HEK293T (cell line): ENCODE data around the gene LCLAT1.

Source experiments
- CTCF ChIA-PET: fragments of 350-600 bp; formaldehyde crosslinking; extraction: SDS; loops from one replicate; lab custom pipeline; 2021; ENCODE audit warnings: antibody characterized with exemption, inconsistent platforms; lab: Yijun Ruan, JAX
- POLR2A ChIA-PET: fragments of 350-600 bp; formaldehyde crosslinking; extraction: SDS; loops from one replicate; lab custom pipeline; 2020; ENCODE audit warnings: antibody characterized with exemption, inconsistent platforms; lab: Yijun Ruan, JAX
- DNase-seq: peaks from one replicate; pipeline ENCODE4 v3.0.0; 2012; ENCODE audit warnings: mixed read lengths; ENCODE audit errors: extremely low spot score
- ARNT ChIP-seq: fragments of 450-650 bp; IDR thresholded peaks from 2 replicates; pipeline ENCODE4 v1.6.1; 2017; ENCODE audit warnings: mild to moderate bottlenecking
- BHLHE40 ChIP-seq: fragments of 450-650 bp; IDR thresholded peaks from 2 replicates; pipeline ENCODE4 v1.6.1; 2016; ENCODE audit warnings: mild to moderate bottlenecking, moderate library complexity, borderline replicate concordance
- CTBP1 ChIP-seq: fragments of 450-650 bp; IDR thresholded peaks from 2 replicates; pipeline ENCODE4 v1.6.1; 2016; ENCODE audit warnings: borderline replicate concordance
- ELF4 ChIP-seq: fragments of 450-650 bp; IDR thresholded peaks from 2 replicates; pipeline ENCODE4 v1.6.1; 2017; ENCODE audit warnings: antibody characterized with exemption
- FOXA1 ChIP-seq: fragments of 450-650 bp; IDR thresholded peaks from 2 replicates; pipeline ENCODE4 v1.6.1; 2016; ENCODE audit warnings: mild to moderate bottlenecking
- FOXK2 ChIP-seq: fragments of 450-650 bp; IDR thresholded peaks from 2 replicates; pipeline ENCODE4 v1.6.1; 2016; ENCODE audit warnings: mild to moderate bottlenecking
- FOXM1 ChIP-seq: fragments of 450-650 bp; IDR thresholded peaks from 2 replicates; pipeline ENCODE4 v1.6.1; 2017; ENCODE audit warnings: mild to moderate bottlenecking, borderline replicate concordance
- HDGF ChIP-seq: fragments of 450-650 bp; IDR thresholded peaks from 2 replicates; pipeline ENCODE4 v1.6.1; 2017; ENCODE audit warnings: antibody characterized with exemption, borderline replicate concordance
- L3MBTL2 ChIP-seq: fragments of 450-650 bp; conservative IDR thresholded peaks from 2 replicates; pipeline ENCODE4 v1.6.1; 2016; ENCODE audit warnings: mild to moderate bottlenecking
- LEF1 ChIP-seq: fragments of 450-650 bp; IDR thresholded peaks from 2 replicates; pipeline ENCODE4 v1.6.1; 2017; ENCODE audit warnings: mild to moderate bottlenecking, borderline replicate concordance
- NFRKB ChIP-seq: fragments of 450-650 bp; IDR thresholded peaks from 2 replicates; pipeline ENCODE4 v1.6.1; 2016; ENCODE audit warnings: mild to moderate bottlenecking, moderate library complexity
- SP1 ChIP-seq: fragments of 450-650 bp; IDR thresholded peaks from 2 replicates; pipeline ENCODE4 v1.6.1; 2017
- SUZ12 ChIP-seq: fragments of 450-650 bp; IDR thresholded peaks from 2 replicates; pipeline ENCODE4 v1.6.1; 2016; ENCODE audit warnings: mild to moderate bottlenecking
- TARDBP ChIP-seq: fragments of 450-650 bp; IDR thresholded peaks from 2 replicates; pipeline ENCODE4 v1.6.1; 2016
- ZNF384 ChIP-seq: fragments of 450-650 bp; IDR thresholded peaks from 2 replicates; pipeline ENCODE4 v1.6.1; 2016
- TF ChIP-seq, protein P1 (sequence below): fragments of 450-650 bp; IDR thresholded peaks from 2 replicates; pipeline ENCODE4 v1.6.1; 2016

The LCLAT1 gene

DNA sequence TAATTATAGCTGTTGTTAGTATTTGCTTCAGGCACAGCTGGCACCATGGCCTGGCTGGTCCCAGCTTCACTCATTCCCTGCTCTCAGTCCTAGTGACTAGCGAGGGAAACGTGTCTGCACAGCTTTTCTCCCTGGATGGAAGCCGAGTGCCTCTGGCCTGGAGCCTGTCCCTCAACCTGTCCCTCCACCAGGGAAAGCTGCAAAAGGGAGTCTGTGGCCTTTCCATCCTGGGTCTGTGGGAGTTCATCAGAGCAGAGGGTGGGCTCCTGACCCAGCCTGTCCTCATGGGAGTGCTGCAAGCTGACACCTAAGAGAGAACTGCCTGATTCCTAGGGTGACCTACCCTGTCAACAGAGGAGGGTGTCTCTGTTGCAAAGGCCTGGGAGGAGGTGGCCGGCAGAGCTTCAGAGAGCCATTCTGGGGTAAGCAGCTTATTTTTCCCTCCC, 241.9 kb downstream of the LCLAT1 start:
- TF ChIP-seq ZNF384 (no peak), CTBP1 (no peak), ARNT (no peak), BHLHE40 (no peak), ELF4 (no peak), TARDBP (no peak)
- TF ChIP-seq, protein P1, sequence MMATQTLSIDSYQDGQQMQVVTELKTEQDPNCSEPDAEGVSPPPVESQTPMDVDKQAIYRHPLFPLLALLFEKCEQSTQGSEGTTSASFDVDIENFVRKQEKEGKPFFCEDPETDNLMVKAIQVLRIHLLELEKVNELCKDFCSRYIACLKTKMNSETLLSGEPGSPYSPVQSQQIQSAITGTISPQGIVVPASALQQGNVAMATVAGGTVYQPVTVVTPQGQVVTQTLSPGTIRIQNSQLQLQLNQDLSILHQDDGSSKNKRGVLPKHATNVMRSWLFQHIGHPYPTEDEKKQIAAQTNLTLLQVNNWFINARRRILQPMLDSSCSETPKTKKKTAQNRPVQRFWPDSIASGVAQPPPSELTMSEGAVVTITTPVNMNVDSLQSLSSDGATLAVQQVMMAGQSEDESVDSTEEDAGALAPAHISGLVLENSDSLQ: no peak
- DNase-seq: no peak
- ChIA-PET POLR2A (no interaction called here), CTCF (interaction anchor here (0.8 kb wide), 1 partner anchor 23 kb away, joined by 3 read pairs; no protein-coding TSS in a partner anchor)

DNA sequence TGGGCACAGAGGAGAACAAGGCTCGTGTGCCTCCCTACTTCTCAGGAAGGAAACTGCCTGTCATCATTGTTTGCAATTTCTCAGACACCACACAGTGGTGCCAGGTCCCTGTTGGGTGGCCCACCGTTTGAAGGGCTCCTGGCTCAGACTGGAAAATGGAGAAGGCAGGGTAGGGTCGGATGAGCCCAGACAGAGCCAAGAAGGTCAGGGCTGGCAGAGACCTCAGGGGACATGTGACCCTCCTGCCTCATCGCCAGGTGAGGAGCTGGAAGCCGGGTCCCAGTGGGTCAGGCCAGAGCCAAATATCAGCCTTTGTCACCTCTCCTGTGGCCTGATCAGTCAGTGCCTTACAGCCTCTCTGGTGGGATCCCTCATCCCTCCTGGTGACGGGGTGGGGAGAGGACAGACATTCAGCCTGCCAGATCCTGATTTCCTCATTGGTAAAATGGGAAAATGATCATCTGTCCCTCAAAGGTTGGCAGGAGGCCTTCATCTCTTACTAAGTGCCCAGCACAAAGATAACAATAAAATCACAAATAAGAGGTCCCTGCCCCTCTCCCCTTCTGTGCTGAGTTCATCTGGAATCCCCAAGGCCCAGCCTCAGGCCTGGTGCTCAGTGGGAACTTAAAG, 242.6 kb downstream of the LCLAT1 start:
- POLR2A ChIA-PET: no interaction called here

DNA sequence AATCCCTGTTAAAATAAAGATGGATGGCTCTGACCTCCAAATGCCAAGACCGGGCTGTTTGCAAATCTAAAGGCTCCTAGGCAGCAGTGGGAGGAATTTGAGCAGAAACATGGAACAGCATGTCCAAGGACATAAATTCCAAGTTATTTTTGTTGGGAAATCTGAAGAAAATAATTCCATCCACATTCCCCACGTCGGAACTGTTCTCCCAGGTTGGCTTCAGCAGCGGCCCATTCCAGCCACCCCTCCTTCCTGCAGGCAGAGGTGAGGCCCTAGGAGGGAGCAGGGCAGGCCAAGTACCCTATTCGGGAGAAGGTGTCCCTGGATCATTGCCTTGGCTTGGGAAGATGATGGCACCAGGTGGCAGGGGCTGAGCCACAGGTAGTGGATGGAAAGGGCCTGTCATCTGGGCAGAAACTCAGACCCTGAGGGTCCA, 243.1 kb downstream of the LCLAT1 start:
- no peak for DNase-seq
- ChIA-PET CTCF (no interaction called here), POLR2A (no interaction called here)
- TF ChIP-seq ELF4 (no peak), LEF1 (no peak), BHLHE40 (no peak), TARDBP (no peak), FOXK2 (no peak), HDGF (no peak), SUZ12 (no peak), ARNT (no peak)

More for the DNA sequence above, 242.6 kb downstream of the LCLAT1 start:
- TF ChIP-seq SUZ12 (no peak), FOXA1 (no peak), NFRKB (no peak), LEF1 (no peak), TARDBP (no peak), FOXM1 (no peak), ZNF384 (no peak), HDGF (no peak), ELF4 (no peak), SP1 (no peak), ARNT (no peak)
- TF ChIP-seq, protein P1: no peak
- DNase-seq: no peak
- CTCF ChIA-PET: interaction anchor here (0.8 kb wide), 1 partner anchor 22 kb away, joined by 3 read pairs; no protein-coding TSS in a partner anchor

DNA sequence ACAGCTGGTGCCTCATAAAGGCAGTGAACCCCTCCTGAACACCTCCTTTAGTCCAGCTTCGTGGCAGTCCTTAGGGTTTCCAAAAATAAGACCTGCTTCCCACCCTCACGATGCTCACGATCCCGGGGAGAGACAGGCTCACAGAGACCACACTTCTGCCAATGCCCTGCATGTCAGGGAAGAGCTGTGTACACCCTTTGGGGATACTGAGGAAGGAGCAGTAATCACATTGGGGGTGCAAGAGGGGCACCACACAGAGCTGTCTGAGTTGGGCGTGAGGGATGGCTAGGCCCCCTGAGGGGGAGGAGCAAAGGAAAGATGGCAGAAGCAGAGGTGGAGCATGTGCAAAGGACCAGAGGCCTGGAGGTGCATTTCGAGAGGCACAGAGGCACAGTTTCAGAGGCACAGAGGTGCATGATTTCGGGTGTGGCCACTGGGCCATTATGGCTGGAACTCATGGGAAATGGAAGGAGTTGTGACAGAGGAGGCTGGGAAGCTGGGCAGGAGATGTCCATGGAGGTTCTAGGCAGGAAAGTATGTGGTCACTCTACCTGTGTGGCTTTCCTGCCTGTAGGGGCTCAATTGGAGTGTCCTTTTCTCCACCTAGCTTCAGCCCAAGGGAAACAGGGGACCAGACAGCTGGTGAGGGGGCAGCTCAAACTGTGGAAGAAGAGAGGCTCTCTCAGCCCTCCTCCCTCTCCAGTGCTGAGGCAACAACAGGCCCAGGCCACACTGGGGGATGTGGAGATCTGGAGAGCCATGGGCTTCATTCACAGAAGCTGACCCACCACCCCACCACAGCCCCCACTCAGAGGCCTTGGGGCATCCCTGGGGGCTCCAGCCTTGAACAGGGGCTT, 244.3 kb downstream of the LCLAT1 start:
- POLR2A ChIA-PET: no interaction called here
- no peak for DNase-seq
- CTCF ChIA-PET: no interaction called here
- TF ChIP-seq TARDBP (no peak), FOXK2 (no peak), HDGF (no peak), L3MBTL2 (no peak), NFRKB (no peak), FOXM1 (no peak), ZNF384 (no peak), FOXA1 (no peak), LEF1 (no peak), BHLHE40 (no peak), ELF4 (no peak), ARNT (no peak), CTBP1 (no peak), SUZ12 (no peak), SP1 (no peak)
- TF ChIP-seq, protein P1: no peak

DNA sequence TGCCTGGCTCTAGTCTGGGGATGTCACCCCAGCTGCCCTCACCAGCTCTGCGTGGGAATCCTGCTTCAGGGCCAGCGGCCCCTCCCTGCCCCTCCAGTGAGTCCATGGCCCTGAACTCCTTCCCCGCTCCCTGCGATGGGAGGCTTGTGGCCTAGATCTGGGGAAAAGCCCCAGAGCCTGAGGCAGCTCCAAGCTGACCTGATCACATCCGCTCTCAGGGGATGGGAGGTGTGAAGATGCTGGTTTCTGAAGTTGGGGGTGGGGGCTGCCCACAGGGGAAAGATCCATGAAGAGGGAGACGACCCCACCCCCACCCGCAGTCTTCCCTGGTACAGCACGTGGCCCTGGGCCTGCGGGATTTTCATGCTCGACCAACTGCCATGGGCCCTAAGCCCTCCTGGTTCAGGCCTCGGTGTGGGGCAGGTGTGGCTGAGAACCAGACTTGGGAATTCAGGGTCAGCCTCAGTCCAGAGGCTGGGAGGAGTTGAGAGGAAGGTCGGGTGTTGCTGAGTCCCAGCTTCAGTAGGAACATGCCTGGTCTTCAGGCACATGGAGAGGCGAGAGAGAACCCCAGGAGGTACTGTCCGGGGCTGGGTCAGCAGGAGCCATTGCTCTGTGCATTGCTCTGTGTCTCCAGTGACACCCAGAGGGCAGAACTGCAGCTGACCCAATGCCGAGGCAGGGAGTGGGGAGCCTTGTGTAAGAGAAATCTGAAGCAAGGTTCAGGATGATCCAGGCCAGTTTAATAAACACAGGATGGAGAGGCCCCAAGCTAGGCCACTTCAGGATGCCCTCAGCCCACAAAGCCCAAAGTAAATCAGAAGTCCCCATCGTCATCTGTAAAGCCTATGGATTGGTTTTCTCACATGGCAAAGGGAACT, 245.1 kb downstream of the LCLAT1 start:
- ChIA-PET POLR2A (no interaction called here), CTCF (no interaction called here)
- TF ChIP-seq L3MBTL2: no peak
- no peak for TF ChIP-seq SP1
- no peak for TF ChIP-seq HDGF
- TF ChIP-seq FOXK2: no peak
- no peak for TF ChIP-seq ZNF384
- no peak for TF ChIP-seq SUZ12
- DNase-seq: no peak
